Thyroid gland (tissue), 4 donors: ENCODE results near the gene PLAC9.
A peak's percentile ranks its signal among the peaks of the same experiment; 100 is the strongest.

Experiments
- POLR2A ChIP-seq, 2 donors: fragments of 450-650 bp; IDR thresholded peaks; one replicate each; pipeline ENCODE4 v1.6.1; 2017; ENCODE audit warnings: antibody characterized with exemption in 2 of 2, mild to moderate bottlenecking in 2 of 2, moderate library complexity in 1 of 2
- TF ChIP-seq, protein P1 (sequence below), 6 experiments: fragments of 200-600 bp in 3 of 6; fragments of 450-650 bp in 3 of 6; sonication (generic) in 3 of 6; IDR thresholded peaks; one replicate each; pipeline ENCODE4 v1.5.1; 2016 to 2019; ENCODE audit warnings: antibody characterized with exemption in 6 of 6, mild to moderate bottlenecking in 2 of 6, inconsistent platforms in 1 of 6, moderate library complexity in 1 of 6

DNA sequence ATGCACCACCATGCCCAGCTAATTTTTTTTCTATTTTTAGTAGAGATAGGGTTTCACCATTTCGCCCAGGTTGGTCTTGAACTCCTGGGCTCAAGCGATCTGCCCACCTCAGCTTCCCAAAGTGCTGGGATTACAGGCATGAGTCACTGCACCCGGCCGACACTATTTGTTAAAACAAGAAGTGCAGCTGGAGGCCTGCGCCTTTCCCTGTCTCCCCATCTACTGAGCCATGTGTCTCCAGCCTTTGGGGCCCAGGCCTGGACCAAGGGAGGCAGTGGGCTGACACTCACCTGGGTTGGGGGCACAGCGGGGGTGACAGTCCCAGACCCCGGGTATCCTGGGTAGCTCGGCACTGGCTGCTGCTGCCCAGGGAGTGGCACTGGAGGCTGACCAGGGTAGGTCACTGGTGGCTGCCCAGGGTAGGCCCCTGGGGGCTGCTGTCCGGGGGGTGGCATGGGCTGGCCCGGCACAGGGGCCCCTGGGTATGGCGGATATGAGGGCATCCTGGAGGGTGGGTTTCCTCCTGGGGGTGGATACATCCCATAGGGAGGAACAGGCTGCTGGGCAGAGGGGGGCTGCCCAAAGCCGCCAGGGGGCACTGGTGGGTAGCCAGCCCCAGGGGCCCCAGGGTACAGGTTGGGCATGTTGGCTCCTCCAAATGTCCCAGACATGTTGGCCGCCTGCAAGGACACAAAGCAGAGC, 36.3 kb downstream of the PLAC9 start:
- TF ChIP-seq POLR2A (IDR thresholded peaks at IDR 0.05), result no peak
- TF ChIP-seq, protein P1, sequence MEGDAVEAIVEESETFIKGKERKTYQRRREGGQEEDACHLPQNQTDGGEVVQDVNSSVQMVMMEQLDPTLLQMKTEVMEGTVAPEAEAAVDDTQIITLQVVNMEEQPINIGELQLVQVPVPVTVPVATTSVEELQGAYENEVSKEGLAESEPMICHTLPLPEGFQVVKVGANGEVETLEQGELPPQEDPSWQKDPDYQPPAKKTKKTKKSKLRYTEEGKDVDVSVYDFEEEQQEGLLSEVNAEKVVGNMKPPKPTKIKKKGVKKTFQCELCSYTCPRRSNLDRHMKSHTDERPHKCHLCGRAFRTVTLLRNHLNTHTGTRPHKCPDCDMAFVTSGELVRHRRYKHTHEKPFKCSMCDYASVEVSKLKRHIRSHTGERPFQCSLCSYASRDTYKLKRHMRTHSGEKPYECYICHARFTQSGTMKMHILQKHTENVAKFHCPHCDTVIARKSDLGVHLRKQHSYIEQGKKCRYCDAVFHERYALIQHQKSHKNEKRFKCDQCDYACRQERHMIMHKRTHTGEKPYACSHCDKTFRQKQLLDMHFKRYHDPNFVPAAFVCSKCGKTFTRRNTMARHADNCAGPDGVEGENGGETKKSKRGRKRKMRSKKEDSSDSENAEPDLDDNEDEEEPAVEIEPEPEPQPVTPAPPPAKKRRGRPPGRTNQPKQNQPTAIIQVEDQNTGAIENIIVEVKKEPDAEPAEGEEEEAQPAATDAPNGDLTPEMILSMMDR (IDR thresholded peaks at IDR 0.05), result peak in 1 of 6 experiments; percentile 23
